ENCODE data around the gene TUBB8B.
"Not testable (repeated sequence)": the region's sequence is repeated elsewhere in the genome, so short reads cannot be mapped to it uniquely, and the experiment has no call there.

DNA sequence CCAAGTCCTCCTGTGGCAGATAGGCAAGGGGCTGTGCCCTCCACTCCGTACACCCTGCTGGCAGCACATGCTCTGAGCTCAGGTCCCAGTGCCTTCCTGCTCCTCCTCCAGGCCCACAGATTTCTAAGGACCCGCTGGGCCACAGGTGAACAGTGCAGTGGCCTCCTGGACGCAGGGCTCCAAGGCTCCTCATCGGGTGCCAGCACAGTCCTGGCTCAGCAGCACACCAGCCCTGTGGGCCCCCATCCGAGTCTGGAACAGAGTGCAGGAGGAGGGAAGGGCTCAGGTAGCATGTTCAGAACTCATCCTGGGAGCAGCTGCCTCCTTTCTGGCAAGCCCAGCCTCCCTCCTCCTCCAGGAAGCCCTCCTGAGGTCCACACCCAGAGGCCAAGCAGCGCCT lies 30.8 kb upstream of the TUBB8B start:
- not testable (repeated sequence) for TF ChIP-seq CTCF, POLR2A (IDR thresholded peaks at IDR 0.05)
